H9 (cell line): ENCODE measurements around the gene R3HDM1. TPM values are rescaled to one million over a fixed set of nuclear protein-coding genes. Genes with fewer than 3 reads are reported as not detected.

Experiments
- DNase-seq: peaks from one replicate; pipeline ENCODE4 v3.0.0-alpha.2; 2017
- H2AFZ ChIP-seq: one replicate; pipeline ENCODE4 v1.6.1; 2013; ENCODE audit warnings: mild to moderate bottlenecking, low read length, control low read depth, moderate library complexity
- H2AK5ac ChIP-seq: 2 replicates; pipeline ENCODE4 v1.6.1; 2013; ENCODE audit warnings: low read length, control low read depth, mixed read lengths; ENCODE audit not compliant: insufficient read length
- H2BK120ac ChIP-seq: one replicate; pipeline ENCODE4 v1.6.1; 2013; ENCODE audit warnings: low read depth, mild to moderate bottlenecking, low read length, control low read depth, inconsistent platforms; ENCODE audit not compliant: poor library complexity, severe bottlenecking
- H2BK12ac ChIP-seq: 2 replicates; pipeline ENCODE4 v1.6.1; 2013; ENCODE audit warnings: low read length, control low read depth, mixed read lengths, low read depth; ENCODE audit not compliant: insufficient read length
- H2BK15ac ChIP-seq: 2 replicates; pipeline ENCODE4 v1.6.1; 2013; ENCODE audit warnings: low read depth, low read length, control low read depth
- H2BK20ac ChIP-seq: one replicate; pipeline ENCODE4 v1.6.1; 2013; ENCODE audit warnings: low read depth, mild to moderate bottlenecking, low read length, control low read depth, inconsistent platforms; ENCODE audit not compliant: poor library complexity, severe bottlenecking
- H2BK5ac ChIP-seq: 2 replicates; pipeline ENCODE4 v1.6.1; 2013; ENCODE audit warnings: low read length, control low read depth, mixed read lengths; ENCODE audit not compliant: insufficient read length
- H3K14ac ChIP-seq: 2 replicates; pipeline ENCODE4 v1.6.1; 2013; ENCODE audit warnings: low read length, control low read depth; ENCODE audit not compliant: insufficient read depth
- H3K18ac ChIP-seq: 2 replicates; pipeline ENCODE4 v1.6.1; 2013; ENCODE audit warnings: low read depth, mild to moderate bottlenecking, mixed read lengths, low read length, control low read depth; ENCODE audit not compliant: insufficient read length
- H3K23ac ChIP-seq: 2 replicates; pipeline ENCODE4 v1.6.1; 2013; ENCODE audit warnings: low read length, control low read depth, mixed read lengths, low read depth; ENCODE audit not compliant: insufficient read length
- H3K23me2 ChIP-seq: 2 replicates; pipeline ENCODE4 v1.6.1; 2013; ENCODE audit warnings: low read depth, mild to moderate bottlenecking, mixed read lengths, low read length, control low read depth; ENCODE audit not compliant: insufficient read length, poor library complexity, severe bottlenecking
- H3K27ac ChIP-seq: 2 replicates; pipeline ENCODE4 v1.5.1; 2013; ENCODE audit warnings: low read length, control low read depth, mixed read lengths, low read depth; ENCODE audit not compliant: insufficient read length
- H3K27me3 ChIP-seq: 2 replicates; pipeline ENCODE4 v1.6.1; 2013; ENCODE audit warnings: low read length, control low read depth, inconsistent platforms; ENCODE audit not compliant: insufficient read depth
- H3K4ac ChIP-seq: 2 replicates; pipeline ENCODE4 v1.6.1; 2013; ENCODE audit warnings: low read depth, mild to moderate bottlenecking, control low read depth, inconsistent platforms, low read length, moderate library complexity
- H3K4me1 ChIP-seq: 2 replicates; pipeline ENCODE4 v1.6.1; 2013; ENCODE audit warnings: low read length, control low read depth, inconsistent platforms; ENCODE audit not compliant: insufficient read depth
- H3K4me2 ChIP-seq: 2 replicates; pipeline ENCODE4 v1.6.1; 2013; ENCODE audit warnings: low read length, control low read depth, mixed read lengths; ENCODE audit not compliant: insufficient read length, insufficient read depth
- H3K56ac ChIP-seq: 2 replicates; pipeline ENCODE4 v1.6.1; 2013; ENCODE audit warnings: low read depth, mild to moderate bottlenecking, mixed read lengths, low read length, control low read depth; ENCODE audit not compliant: insufficient read length
- H3K79me1 ChIP-seq: 2 replicates; pipeline ENCODE4 v1.6.1; 2013; ENCODE audit warnings: low read depth, mild to moderate bottlenecking, moderate library complexity, low read length, control low read depth, inconsistent platforms; ENCODE audit not compliant: insufficient read depth, poor library complexity, severe bottlenecking
- H3K79me2 ChIP-seq: 2 replicates; pipeline ENCODE4 v1.6.1; 2013; ENCODE audit warnings: low read length, control low read depth, inconsistent platforms; ENCODE audit not compliant: insufficient read depth
- H3K9ac ChIP-seq: 2 replicates; pipeline ENCODE4 v1.6.1; 2013; ENCODE audit warnings: low read length, control low read depth, mixed read lengths; ENCODE audit not compliant: insufficient read length; ENCODE audit errors: extremely low read depth
- H3K9me3 ChIP-seq: one replicate; pipeline ENCODE4 v1.6.1; 2013; ENCODE audit warnings: low read depth, low read length, inconsistent platforms; ENCODE audit not compliant: control insufficient read depth
- H3T11ph ChIP-seq: one replicate; pipeline ENCODE4 v1.6.1; 2013; ENCODE audit warnings: mild to moderate bottlenecking, low read length, control low read depth, inconsistent platforms
- H4K20me1 ChIP-seq: one replicate; pipeline ENCODE4 v1.6.1; 2013; ENCODE audit not compliant: control insufficient read depth, insufficient read length, insufficient read depth
- H4K5ac ChIP-seq: 2 replicates; pipeline ENCODE4 v1.6.1; 2013; ENCODE audit warnings: low read depth, mild to moderate bottlenecking, mixed read lengths, low read length, control low read depth; ENCODE audit not compliant: insufficient read length
- H4K8ac ChIP-seq: replicated peaks from 2 replicates; pipeline ENCODE4 v1.6.1; 2013; ENCODE audit warnings: low read length, control low read depth, mixed read lengths, low read depth; ENCODE audit not compliant: insufficient read length
- H4K91ac ChIP-seq: 2 replicates; pipeline ENCODE4 v1.6.1; 2013; ENCODE audit warnings: low read depth, mild to moderate bottlenecking, moderate library complexity, mixed read lengths, low read length, control low read depth; ENCODE audit not compliant: insufficient read length
- H3K27ac Mint-ChIP-seq, 3 experiments: 2 replicates in 2 of 3; 3 replicates in 1 of 3; pipeline ENCODE4 v1.8.0; 2020 to 2021; ENCODE audit warnings: mixed read lengths in 3 of 3, mild to moderate bottlenecking in 1 of 3, moderate library complexity in 1 of 3
- H3K27me3 Mint-ChIP-seq: 2 replicates; pipeline ENCODE4 v1.8.0; 2021; ENCODE audit warnings: low read depth, mild to moderate bottlenecking, moderate library complexity, mixed read lengths
- H3K36me3 Mint-ChIP-seq, 3 experiments: 2 replicates in 2 of 3; 3 replicates in 1 of 3; pipeline ENCODE4 v1.8.0; 2020 to 2021; ENCODE audit warnings: low read depth in 3 of 3, mixed read lengths in 3 of 3; ENCODE audit not compliant: insufficient read depth in 1 of 3
- H3K4me1 Mint-ChIP-seq, 2 experiments: 2 replicates each; pipeline ENCODE4 v1.8.0; 2020; ENCODE audit warnings: mixed read lengths in 2 of 2
- H3K4me3 Mint-ChIP-seq, 2 experiments: 2 replicates in 1 of 2; 3 replicates in 1 of 2; pipeline ENCODE4 v1.8.0; 2020 to 2021; ENCODE audit warnings: mild to moderate bottlenecking in 2 of 2, mixed read lengths in 2 of 2, moderate library complexity in 1 of 2
- H3K9me3 Mint-ChIP-seq, 2 experiments: 2 replicates in 1 of 2; 3 replicates in 1 of 2; pipeline ENCODE4 v1.8.0; 2020; ENCODE audit warnings: mild to moderate bottlenecking in 2 of 2, mixed read lengths in 2 of 2, moderate library complexity in 1 of 2
- WGBS: extraction: QIAGEN DNeasy Blood & Tissue Kit; methylation state at CpG from one replicate; pipeline ENCODE4 v1.1.7; 2013; ENCODE audit warnings: missing lambda C conversion rate, low lambda C conversion rate, mixed read lengths; ENCODE audit not compliant: insufficient read length; ENCODE audit errors: extremely low coverage; 5-methylcytosine and 5-hydroxymethylcytosine counted together
- total RNA-seq: library from RNA; stranded (reverse); gene quantifications from 2 replicates; pipeline ENCODE4 v1.2.1, GENCODE V29; 2021
- TF ChIP-seq, protein P1 (sequence below): fragments of 200-600 bp; sonication (generic); conservative IDR thresholded peaks from 3 replicates; pipeline ENCODE4 v1.8.0; 2021; ENCODE audit warnings: antibody characterized with exemption, mild to moderate bottlenecking

The R3HDM1 gene
- total RNA-seq, 1 experiment from 2014 or later = 58.8 TPM

DNA sequence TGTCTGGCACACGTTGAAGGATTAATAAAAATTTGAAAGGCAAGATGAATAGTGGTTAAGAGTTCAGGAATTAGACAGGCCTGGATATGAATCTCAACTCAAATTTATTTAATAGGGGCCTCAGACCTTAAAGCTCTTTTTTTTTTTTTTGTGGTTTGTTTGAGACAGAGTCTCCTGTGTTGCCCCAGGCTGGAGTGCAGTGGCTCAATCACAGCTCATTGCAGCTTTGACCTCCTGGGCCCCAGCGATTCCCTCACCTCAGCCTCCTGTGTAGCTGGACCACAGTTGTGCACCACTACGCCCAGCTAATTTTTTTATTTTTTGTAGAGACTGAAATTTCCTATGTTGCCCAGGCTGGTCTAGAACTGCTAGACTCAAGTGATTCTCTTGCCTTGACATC is 3.3 kb upstream of the R3HDM1 start:
- Mint-ChIP-seq H3K4me1 (peaks cover 5 to 19% of the 10 kb centered on the region in 2 experiments), H3K4me3 (no peak overlapping the region)
- H4K8ac ChIP-seq = no peak overlapping the region

More for the DNA sequence above, 3.3 kb upstream of the R3HDM1 start:
- Histone ChIP-seq H3K79me2 (peaks cover 1% of the 10 kb centered on the region; the same call in 1 of the 2 replicates), H2BK120ac (no peak overlapping the region), H3K14ac (no peak overlapping the region), H3K27me3 (no peaks in the 10 kb centered on the region), H3K79me1 (peaks cover 2% of the 10 kb centered on the region), H3K4me1 (no peaks in the 10 kb centered on the region), H3K9me3 (no peaks in the 10 kb centered on the region), H4K5ac (no peak overlapping the region), H2BK15ac (no peak overlapping the region), H3T11ph (no peak overlapping the region), H3K27ac (no peak overlapping the region), H4K91ac (no peak overlapping the region), H3K23me2 (peaks cover 3% of the 10 kb centered on the region), H2BK5ac (no peak overlapping the region), H2AK5ac (no peak overlapping the region), H3K23ac (no peak overlapping the region), H3K18ac (no peak overlapping the region), H3K56ac (no peak overlapping the region), H3K4me2 (no peak overlapping the region), H2AFZ (no peak overlapping the region), H2BK12ac (no peak overlapping the region), H3K9ac (no peak overlapping the region), H3K4ac (no peak overlapping the region), H2BK20ac (no peak overlapping the region), H4K20me1 (no peaks in the 10 kb centered on the region)
- DNase-seq = no peak
- WGBS = no CpG with 5 or more reads among the region's 3 CpGs
- Mint-ChIP-seq H3K36me3 (peaks cover 11 to 17% (median 17%) of the 10 kb centered on the region in 3 experiments), H3K9me3 (no peaks in the 10 kb centered on the region), H3K27ac (no peak overlapping the region), H3K27me3 (no peaks in the 10 kb centered on the region)
- TF ChIP-seq, protein P1, sequence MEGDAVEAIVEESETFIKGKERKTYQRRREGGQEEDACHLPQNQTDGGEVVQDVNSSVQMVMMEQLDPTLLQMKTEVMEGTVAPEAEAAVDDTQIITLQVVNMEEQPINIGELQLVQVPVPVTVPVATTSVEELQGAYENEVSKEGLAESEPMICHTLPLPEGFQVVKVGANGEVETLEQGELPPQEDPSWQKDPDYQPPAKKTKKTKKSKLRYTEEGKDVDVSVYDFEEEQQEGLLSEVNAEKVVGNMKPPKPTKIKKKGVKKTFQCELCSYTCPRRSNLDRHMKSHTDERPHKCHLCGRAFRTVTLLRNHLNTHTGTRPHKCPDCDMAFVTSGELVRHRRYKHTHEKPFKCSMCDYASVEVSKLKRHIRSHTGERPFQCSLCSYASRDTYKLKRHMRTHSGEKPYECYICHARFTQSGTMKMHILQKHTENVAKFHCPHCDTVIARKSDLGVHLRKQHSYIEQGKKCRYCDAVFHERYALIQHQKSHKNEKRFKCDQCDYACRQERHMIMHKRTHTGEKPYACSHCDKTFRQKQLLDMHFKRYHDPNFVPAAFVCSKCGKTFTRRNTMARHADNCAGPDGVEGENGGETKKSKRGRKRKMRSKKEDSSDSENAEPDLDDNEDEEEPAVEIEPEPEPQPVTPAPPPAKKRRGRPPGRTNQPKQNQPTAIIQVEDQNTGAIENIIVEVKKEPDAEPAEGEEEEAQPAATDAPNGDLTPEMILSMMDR = no peak
